ENCODE measurements around the gene BANK1.

BANK1 gene

GRCh38 chr4:101948055-101948454, 157.5 kb downstream of the BANK1 start:
- Histone ChIP-seq H3K27me3 (ENCODE audit: low read depth, low read length) (no peaks in the 10 kb centered on the region), H3K27ac (ENCODE audit: low read length) (no peak overlapping the region), H3K36me3 (ENCODE audit: control insufficient read depth in 1 of 2, insufficient read depth in 2 of 2, low read length in 2 of 2) (no peaks in the 10 kb centered on the region), H3K4me1 (ENCODE audit: control insufficient read depth in 1 of 2, insufficient read depth in 2 of 2, low read length in 2 of 2) (no peaks in the 10 kb centered on the region), H3K4me3 (ENCODE audit: low read depth in 1 of 2, low read length in 2 of 2) (no peak overlapping the region), H3K9me3 (ENCODE audit: control insufficient read depth in 1 of 2, low read length in 2 of 2) (no peaks in the 10 kb centered on the region)

GRCh38 chr4:101948951-101949350, 158.4 kb downstream of the BANK1 start:
- Histone ChIP-seq H3K4me1 (ENCODE audit: control insufficient read depth in 1 of 2, insufficient read depth in 2 of 2, low read length in 2 of 2) (no peaks in the 10 kb centered on the region), H3K36me3 (ENCODE audit: control insufficient read depth in 1 of 2, insufficient read depth in 2 of 2, low read length in 2 of 2) (no peaks in the 10 kb centered on the region), H3K9me3 (ENCODE audit: control insufficient read depth in 1 of 2, low read length in 2 of 2) (no peaks in the 10 kb centered on the region), H3K27me3 (ENCODE audit: low read depth, low read length) (no peaks in the 10 kb centered on the region), H3K4me3 (ENCODE audit: low read depth in 1 of 2, low read length in 2 of 2) (no peak overlapping the region), H3K27ac (ENCODE audit: low read length) (no peak overlapping the region)

- Histone ChIP-seq H3K27ac (ENCODE audit: low read length) (no peak overlapping the region), H3K4me1 (ENCODE audit: control insufficient read depth in 1 of 2, insufficient read depth in 2 of 2, low read length in 2 of 2) (no peaks in the 10 kb centered on the region), H3K36me3 (ENCODE audit: control insufficient read depth in 1 of 2, insufficient read depth in 2 of 2, low read length in 2 of 2) (no peaks in the 10 kb centered on the region), H3K9me3 (ENCODE audit: control insufficient read depth in 1 of 2, low read length in 2 of 2) (no peaks in the 10 kb centered on the region), H3K27me3 (ENCODE audit: low read depth, low read length) (no peaks in the 10 kb centered on the region), H3K4me3 (ENCODE audit: low read depth in 1 of 2, low read length in 2 of 2) (no peak overlapping the region)
These were observed 159.9 kb downstream of the BANK1 start for GRCh38 chr4:101950258-101950979.

- no peaks in the 10 kb centered on the region for H3K27me3 ChIP-seq (ENCODE audit: low read depth, low read length)
- no peaks in the 10 kb centered on the region for H3K36me3 ChIP-seq (ENCODE audit: control insufficient read depth in 1 of 2, insufficient read depth in 2 of 2, low read length in 2 of 2)
- no peak overlapping the region for H3K4me3 ChIP-seq (ENCODE audit: low read depth in 1 of 2, low read length in 2 of 2)
- no peak overlapping the region for H3K27ac ChIP-seq (ENCODE audit: low read length)
- H3K4me1 ChIP-seq (ENCODE audit: control insufficient read depth in 1 of 2, insufficient read depth in 2 of 2, low read length in 2 of 2): no peaks in the 10 kb centered on the region
- H3K9me3 ChIP-seq (ENCODE audit: control insufficient read depth in 1 of 2, low read length in 2 of 2): no peaks in the 10 kb centered on the region
These were observed 162.5 kb downstream of the BANK1 start for GRCh38 chr4:101952985-101953384.

GRCh38 chr4:101953949-101954348, 163.4 kb downstream of the BANK1 start:
- H3K27ac ChIP-seq (ENCODE audit: low read length): no peak overlapping the region

DNA sequence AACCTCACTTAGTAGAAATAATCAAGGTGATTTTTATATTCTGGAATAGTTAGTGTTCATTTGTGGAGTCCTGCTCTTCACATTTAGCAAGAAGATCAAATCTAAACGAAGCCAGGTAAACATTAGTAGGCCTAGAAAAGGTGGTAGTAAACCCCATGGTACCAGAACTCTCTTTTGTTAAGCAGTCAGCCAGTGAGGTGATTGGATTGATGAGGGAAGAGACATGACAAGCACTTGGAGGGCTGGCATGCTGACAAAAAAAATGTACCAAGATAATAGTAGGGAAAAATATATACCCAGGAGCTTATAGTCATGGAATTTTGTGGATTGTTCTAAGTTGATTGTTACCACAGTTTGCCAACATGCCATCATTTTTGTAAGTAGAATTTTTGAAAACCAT, 163.8 kb downstream of the BANK1 start:
- H3K27ac ChIP-seq (ENCODE audit: low read length): no peak overlapping the region
- H3K9me3 ChIP-seq (ENCODE audit: control insufficient read depth in 1 of 2, low read length in 2 of 2): no peaks in the 10 kb centered on the region
- H3K27me3 ChIP-seq (ENCODE audit: low read depth, low read length): no peaks in the 10 kb centered on the region
- no peaks in the 10 kb centered on the region for H3K4me1 ChIP-seq (ENCODE audit: control insufficient read depth in 1 of 2, insufficient read depth in 2 of 2, low read length in 2 of 2)
- no peaks in the 10 kb centered on the region for H3K36me3 ChIP-seq (ENCODE audit: control insufficient read depth in 1 of 2, insufficient read depth in 2 of 2, low read length in 2 of 2)
- no peak overlapping the region for H3K4me3 ChIP-seq (ENCODE audit: low read depth in 1 of 2, low read length in 2 of 2)

More at GRCh38 chr4:101953949-101954348, 163.4 kb downstream of the BANK1 start:
- Histone ChIP-seq H3K27me3 (ENCODE audit: low read depth, low read length) (no peaks in the 10 kb centered on the region), H3K4me1 (ENCODE audit: control insufficient read depth in 1 of 2, insufficient read depth in 2 of 2, low read length in 2 of 2) (no peaks in the 10 kb centered on the region), H3K36me3 (ENCODE audit: control insufficient read depth in 1 of 2, insufficient read depth in 2 of 2, low read length in 2 of 2) (no peaks in the 10 kb centered on the region), H3K4me3 (ENCODE audit: low read depth in 1 of 2, low read length in 2 of 2) (no peak overlapping the region), H3K9me3 (ENCODE audit: control insufficient read depth in 1 of 2, low read length in 2 of 2) (no peaks in the 10 kb centered on the region)

DNA sequence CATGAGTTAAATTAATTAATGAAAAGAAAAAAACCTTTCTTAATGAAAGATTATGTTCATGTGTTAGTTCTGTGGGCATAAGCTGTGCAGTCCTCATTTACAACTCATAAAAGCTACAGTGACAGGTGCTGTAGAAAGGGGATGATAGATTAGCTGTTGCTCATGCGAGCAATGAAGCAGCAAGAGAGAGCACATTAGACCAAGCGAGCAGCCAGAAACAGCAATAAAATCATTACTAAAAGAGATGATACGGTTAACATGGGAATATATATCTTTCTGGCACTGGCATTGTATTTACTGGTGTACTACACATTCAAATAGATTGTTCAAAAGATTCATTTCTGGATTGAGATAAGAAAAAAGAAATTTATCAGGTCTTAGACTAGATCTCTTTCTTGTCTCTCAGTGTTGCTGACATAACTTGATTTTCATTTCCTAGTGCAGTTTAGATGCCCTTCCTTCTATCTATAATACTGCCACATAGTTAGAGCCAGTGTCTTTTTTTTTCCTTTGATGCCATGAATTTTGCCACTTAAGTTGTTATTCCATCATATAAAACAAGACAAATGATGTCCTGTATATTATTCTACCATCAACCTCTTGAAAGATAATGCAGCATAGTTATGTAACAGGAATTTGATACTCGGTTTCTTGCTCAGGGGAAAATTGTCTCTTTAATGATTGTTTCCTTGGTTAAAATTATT, 164.6 kb downstream of the BANK1 start:
- no peak overlapping the region for H3K4me3 ChIP-seq (ENCODE audit: low read depth in 1 of 2, low read length in 2 of 2)
- no peaks in the 10 kb centered on the region for H3K9me3 ChIP-seq (ENCODE audit: control insufficient read depth in 1 of 2, low read length in 2 of 2)
- H3K27me3 ChIP-seq (ENCODE audit: low read depth, low read length): no peaks in the 10 kb centered on the region
- H3K36me3 ChIP-seq (ENCODE audit: control insufficient read depth in 1 of 2, insufficient read depth in 2 of 2, low read length in 2 of 2): no peaks in the 10 kb centered on the region
- no peak overlapping the region for H3K27ac ChIP-seq (ENCODE audit: low read length)
- no peaks in the 10 kb centered on the region for H3K4me1 ChIP-seq (ENCODE audit: control insufficient read depth in 1 of 2, insufficient read depth in 2 of 2, low read length in 2 of 2)

GRCh38 chr4:101956068-101956825, 165.7 kb downstream of the BANK1 start:
- no peaks in the 10 kb centered on the region for H3K27me3 ChIP-seq (ENCODE audit: low read depth, low read length)
- H3K27ac ChIP-seq (ENCODE audit: low read length): no peak overlapping the region
- no peaks in the 10 kb centered on the region for H3K4me1 ChIP-seq (ENCODE audit: control insufficient read depth in 1 of 2, insufficient read depth in 2 of 2, low read length in 2 of 2)
- H3K4me3 ChIP-seq (ENCODE audit: low read depth in 1 of 2, low read length in 2 of 2): no peak overlapping the region
- H3K9me3 ChIP-seq (ENCODE audit: control insufficient read depth in 1 of 2, low read length in 2 of 2): no peaks in the 10 kb centered on the region
- no peaks in the 10 kb centered on the region for H3K36me3 ChIP-seq (ENCODE audit: control insufficient read depth in 1 of 2, insufficient read depth in 2 of 2, low read length in 2 of 2)

GRCh38 chr4:101958547-101958946, 168.0 kb downstream of the BANK1 start:
- H3K36me3 ChIP-seq (ENCODE audit: control insufficient read depth in 1 of 2, insufficient read depth in 2 of 2, low read length in 2 of 2): no peaks in the 10 kb centered on the region
- H3K27ac ChIP-seq (ENCODE audit: low read length): no peak overlapping the region
- no peaks in the 10 kb centered on the region for H3K9me3 ChIP-seq (ENCODE audit: control insufficient read depth in 1 of 2, low read length in 2 of 2)
- H3K27me3 ChIP-seq (ENCODE audit: low read depth, low read length): no peaks in the 10 kb centered on the region
- no peak overlapping the region for H3K4me3 ChIP-seq (ENCODE audit: low read depth in 1 of 2, low read length in 2 of 2)
- no peaks in the 10 kb centered on the region for H3K4me1 ChIP-seq (ENCODE audit: control insufficient read depth in 1 of 2, insufficient read depth in 2 of 2, low read length in 2 of 2)

GRCh38 chr4:101960431-101960830, 169.9 kb downstream of the BANK1 start:
- Histone ChIP-seq H3K9me3 (ENCODE audit: control insufficient read depth in 1 of 2, low read length in 2 of 2) (no peaks in the 10 kb centered on the region), H3K27ac (ENCODE audit: low read length) (no peak overlapping the region), H3K4me1 (ENCODE audit: control insufficient read depth in 1 of 2, insufficient read depth in 2 of 2, low read length in 2 of 2) (no peaks in the 10 kb centered on the region), H3K4me3 (ENCODE audit: low read depth in 1 of 2, low read length in 2 of 2) (no peak overlapping the region), H3K36me3 (ENCODE audit: control insufficient read depth in 1 of 2, insufficient read depth in 2 of 2, low read length in 2 of 2) (no peaks in the 10 kb centered on the region), H3K27me3 (ENCODE audit: low read depth, low read length) (no peaks in the 10 kb centered on the region)

DNA sequence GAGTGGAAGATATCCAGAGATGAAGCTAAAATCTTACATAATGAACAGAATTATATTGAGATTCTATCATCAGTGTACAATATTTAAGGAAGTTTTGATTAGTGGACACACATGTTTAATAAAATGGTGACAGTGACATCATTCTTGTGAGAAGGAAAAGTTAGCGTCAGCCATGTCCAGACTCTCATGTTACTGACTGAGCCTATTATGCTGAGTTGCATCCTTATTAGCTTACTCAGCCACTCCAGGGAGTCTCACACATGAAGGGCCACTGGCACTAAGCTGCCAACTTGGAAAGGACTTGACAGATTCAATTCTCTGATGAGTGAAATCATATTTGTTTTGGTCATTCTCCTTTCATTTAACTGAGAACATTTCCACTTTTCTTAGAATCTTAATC, 170.6 kb downstream of the BANK1 start:
- Histone ChIP-seq H3K27ac (ENCODE audit: low read length) (no peak overlapping the region), H3K4me1 (ENCODE audit: control insufficient read depth in 1 of 2, insufficient read depth in 2 of 2, low read length in 2 of 2) (no peaks in the 10 kb centered on the region)

More for the DNA sequence above, 170.6 kb downstream of the BANK1 start:
- H3K9me3 ChIP-seq (ENCODE audit: control insufficient read depth in 1 of 2, low read length in 2 of 2): no peaks in the 10 kb centered on the region
- no peaks in the 10 kb centered on the region for H3K27me3 ChIP-seq (ENCODE audit: low read depth, low read length)
- no peak overlapping the region for H3K4me3 ChIP-seq (ENCODE audit: low read depth in 1 of 2, low read length in 2 of 2)
- no peaks in the 10 kb centered on the region for H3K36me3 ChIP-seq (ENCODE audit: control insufficient read depth in 1 of 2, insufficient read depth in 2 of 2, low read length in 2 of 2)
